ENCODE measurements around the gene KRT74. TPM values are rescaled to one million over a fixed set of nuclear protein-coding genes. Genes with fewer than 3 reads are reported as not detected.
"Not testable (repeated sequence)": the region's sequence is repeated elsewhere in the genome, so short reads cannot be mapped to it uniquely, and the experiment has no call there.

KRT74 gene
- total RNA-seq, 1 experiment from 2014 or later, result not detected

DNA sequence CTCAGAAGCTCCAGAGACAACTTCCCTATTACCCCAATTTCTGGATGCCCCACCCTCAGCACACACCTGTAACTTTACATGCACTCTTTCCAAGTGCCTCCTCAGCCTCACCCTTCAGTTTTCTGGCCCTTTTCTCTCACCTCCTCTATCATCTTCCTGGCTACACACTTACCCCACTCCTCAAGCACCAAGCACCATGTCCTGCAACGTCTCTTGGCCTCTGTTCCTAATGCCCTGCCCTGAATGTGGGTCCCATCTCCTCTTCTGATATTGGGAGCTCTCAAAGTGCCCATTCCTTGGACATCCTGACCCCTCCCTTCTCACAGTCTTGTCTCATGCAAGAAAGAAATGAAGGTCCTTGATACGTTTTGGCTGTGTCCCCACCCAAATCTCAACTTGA, 26.4 kb upstream of the KRT74 start (continued):
- TF ChIP-seq, protein P1, sequence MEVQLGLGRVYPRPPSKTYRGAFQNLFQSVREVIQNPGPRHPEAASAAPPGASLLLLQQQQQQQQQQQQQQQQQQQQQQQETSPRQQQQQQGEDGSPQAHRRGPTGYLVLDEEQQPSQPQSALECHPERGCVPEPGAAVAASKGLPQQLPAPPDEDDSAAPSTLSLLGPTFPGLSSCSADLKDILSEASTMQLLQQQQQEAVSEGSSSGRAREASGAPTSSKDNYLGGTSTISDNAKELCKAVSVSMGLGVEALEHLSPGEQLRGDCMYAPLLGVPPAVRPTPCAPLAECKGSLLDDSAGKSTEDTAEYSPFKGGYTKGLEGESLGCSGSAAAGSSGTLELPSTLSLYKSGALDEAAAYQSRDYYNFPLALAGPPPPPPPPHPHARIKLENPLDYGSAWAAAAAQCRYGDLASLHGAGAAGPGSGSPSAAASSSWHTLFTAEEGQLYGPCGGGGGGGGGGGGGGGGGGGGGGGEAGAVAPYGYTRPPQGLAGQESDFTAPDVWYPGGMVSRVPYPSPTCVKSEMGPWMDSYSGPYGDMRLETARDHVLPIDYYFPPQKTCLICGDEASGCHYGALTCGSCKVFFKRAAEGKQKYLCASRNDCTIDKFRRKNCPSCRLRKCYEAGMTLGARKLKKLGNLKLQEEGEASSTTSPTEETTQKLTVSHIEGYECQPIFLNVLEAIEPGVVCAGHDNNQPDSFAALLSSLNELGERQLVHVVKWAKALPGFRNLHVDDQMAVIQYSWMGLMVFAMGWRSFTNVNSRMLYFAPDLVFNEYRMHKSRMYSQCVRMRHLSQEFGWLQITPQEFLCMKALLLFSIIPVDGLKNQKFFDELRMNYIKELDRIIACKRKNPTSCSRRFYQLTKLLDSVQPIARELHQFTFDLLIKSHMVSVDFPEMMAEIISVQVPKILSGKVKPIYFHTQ (CRISPR knock-in tag; IDR thresholded peaks at IDR 0.05), result no peak
- TF ChIP-seq ZNF423 (CRISPR knock-in tag; IDR thresholded peaks at IDR 0.05), result no peak
- TF ChIP-seq, protein P2, sequence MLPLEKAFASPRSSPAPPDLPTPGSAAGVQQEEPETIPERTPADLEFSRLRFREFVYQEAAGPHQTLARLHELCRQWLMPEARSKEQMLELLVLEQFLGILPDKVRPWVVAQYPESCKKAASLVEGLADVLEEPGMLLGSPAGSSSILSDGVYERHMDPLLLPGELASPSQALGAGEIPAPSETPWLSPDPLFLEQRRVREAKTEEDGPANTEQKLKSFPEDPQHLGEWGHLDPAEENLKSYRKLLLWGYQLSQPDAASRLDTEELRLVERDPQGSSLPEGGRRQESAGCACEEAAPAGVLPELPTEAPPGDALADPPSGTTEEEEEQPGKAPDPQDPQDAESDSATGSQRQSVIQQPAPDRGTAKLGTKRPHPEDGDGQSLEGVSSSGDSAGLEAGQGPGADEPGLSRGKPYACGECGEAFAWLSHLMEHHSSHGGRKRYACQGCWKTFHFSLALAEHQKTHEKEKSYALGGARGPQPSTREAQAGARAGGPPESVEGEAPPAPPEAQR (CRISPR knock-in tag; IDR thresholded peaks at IDR 0.05), result no peak
- no peak for TF ChIP-seq NR1H2 (CRISPR knock-in tag; IDR thresholded peaks at IDR 0.05)
- TF ChIP-seq, protein P3, sequence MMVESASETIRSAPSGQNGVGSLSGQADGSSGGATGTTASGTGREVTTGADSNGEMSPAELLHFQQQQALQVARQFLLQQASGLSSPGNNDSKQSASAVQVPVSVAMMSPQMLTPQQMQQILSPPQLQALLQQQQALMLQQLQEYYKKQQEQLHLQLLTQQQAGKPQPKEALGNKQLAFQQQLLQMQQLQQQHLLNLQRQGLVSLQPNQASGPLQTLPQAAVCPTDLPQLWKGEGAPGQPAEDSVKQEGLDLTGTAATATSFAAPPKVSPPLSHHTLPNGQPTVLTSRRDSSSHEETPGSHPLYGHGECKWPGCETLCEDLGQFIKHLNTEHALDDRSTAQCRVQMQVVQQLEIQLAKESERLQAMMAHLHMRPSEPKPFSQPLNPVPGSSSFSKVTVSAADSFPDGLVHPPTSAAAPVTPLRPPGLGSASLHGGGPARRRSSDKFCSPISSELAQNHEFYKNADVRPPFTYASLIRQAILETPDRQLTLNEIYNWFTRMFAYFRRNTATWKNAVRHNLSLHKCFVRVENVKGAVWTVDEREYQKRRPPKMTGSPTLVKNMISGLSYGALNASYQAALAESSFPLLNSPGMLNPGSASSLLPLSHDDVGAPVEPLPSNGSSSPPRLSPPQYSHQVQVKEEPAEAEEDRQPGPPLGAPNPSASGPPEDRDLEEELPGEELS (CRISPR knock-in tag; IDR thresholded peaks at IDR 0.05), result no peak
- TF ChIP-seq, protein P4, sequence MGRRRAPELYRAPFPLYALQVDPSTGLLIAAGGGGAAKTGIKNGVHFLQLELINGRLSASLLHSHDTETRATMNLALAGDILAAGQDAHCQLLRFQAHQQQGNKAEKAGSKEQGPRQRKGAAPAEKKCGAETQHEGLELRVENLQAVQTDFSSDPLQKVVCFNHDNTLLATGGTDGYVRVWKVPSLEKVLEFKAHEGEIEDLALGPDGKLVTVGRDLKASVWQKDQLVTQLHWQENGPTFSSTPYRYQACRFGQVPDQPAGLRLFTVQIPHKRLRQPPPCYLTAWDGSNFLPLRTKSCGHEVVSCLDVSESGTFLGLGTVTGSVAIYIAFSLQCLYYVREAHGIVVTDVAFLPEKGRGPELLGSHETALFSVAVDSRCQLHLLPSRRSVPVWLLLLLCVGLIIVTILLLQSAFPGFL (CRISPR knock-in tag; IDR thresholded peaks at IDR 0.05; ENCODE audit: borderline replicate concordance), result no peak

DNA sequence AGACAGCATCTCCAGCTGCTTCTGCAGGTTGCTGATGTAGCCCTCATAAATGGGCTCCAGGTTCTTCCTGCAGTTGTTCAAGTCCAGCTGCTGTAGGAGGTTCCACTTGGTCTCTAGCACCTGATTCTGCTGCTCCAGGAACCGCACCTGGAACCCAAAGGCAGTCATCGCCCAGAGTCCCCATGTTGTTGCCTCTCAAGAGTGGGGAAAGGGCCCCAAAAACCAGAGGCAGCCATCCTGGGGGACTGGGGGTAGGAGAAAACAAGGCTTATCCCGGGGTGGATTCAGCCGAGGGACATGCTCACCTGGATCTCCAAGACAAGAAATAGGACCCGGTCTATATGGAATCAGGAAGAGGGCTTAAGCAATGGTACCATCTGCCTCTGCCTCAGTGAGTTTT, 25.3 kb upstream of the KRT74 start:
- DNase-seq (ENCODE audit: low spot score), result no peak
- ChIA-PET POLR2A (no interaction called here), CTCF (no interaction called here)
- TF ChIP-seq, protein P5, sequence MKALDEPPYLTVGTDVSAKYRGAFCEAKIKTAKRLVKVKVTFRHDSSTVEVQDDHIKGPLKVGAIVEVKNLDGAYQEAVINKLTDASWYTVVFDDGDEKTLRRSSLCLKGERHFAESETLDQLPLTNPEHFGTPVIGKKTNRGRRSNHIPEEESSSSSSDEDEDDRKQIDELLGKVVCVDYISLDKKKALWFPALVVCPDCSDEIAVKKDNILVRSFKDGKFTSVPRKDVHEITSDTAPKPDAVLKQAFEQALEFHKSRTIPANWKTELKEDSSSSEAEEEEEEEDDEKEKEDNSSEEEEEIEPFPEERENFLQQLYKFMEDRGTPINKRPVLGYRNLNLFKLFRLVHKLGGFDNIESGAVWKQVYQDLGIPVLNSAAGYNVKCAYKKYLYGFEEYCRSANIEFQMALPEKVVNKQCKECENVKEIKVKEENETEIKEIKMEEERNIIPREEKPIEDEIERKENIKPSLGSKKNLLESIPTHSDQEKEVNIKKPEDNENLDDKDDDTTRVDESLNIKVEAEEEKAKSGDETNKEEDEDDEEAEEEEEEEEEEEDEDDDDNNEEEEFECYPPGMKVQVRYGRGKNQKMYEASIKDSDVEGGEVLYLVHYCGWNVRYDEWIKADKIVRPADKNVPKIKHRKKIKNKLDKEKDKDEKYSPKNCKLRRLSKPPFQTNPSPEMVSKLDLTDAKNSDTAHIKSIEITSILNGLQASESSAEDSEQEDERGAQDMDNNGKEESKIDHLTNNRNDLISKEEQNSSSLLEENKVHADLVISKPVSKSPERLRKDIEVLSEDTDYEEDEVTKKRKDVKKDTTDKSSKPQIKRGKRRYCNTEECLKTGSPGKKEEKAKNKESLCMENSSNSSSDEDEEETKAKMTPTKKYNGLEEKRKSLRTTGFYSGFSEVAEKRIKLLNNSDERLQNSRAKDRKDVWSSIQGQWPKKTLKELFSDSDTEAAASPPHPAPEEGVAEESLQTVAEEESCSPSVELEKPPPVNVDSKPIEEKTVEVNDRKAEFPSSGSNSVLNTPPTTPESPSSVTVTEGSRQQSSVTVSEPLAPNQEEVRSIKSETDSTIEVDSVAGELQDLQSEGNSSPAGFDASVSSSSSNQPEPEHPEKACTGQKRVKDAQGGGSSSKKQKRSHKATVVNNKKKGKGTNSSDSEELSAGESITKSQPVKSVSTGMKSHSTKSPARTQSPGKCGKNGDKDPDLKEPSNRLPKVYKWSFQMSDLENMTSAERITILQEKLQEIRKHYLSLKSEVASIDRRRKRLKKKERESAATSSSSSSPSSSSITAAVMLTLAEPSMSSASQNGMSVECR (CRISPR knock-in tag; IDR thresholded peaks at IDR 0.05; ENCODE audit: borderline replicate concordance), result no peak
- TF ChIP-seq FOXP1 (CRISPR knock-in tag; IDR thresholded peaks at IDR 0.05; ENCODE audit: borderline replicate concordance), result no peak
- no peak for TF ChIP-seq ZNF138 (CRISPR knock-in tag; conservative IDR thresholded peaks at IDR 0.05)
- TF ChIP-seq NR2C2 (CRISPR knock-in tag; IDR thresholded peaks at IDR 0.05), result no peak
- Mint-ChIP-seq H3K4me3 (no peak overlapping the region), H3K9me3 (no peaks in the 10 kb centered on the region), H3K27me3 (ENCODE audit: low read depth) (peaks cover 37% of the 10 kb centered on the region), H3K36me3 (no peaks in the 10 kb centered on the region), H3K27ac (no peak overlapping the region), H3K4me1 (no peaks in the 10 kb centered on the region)
- no peak for ATAC-seq

DNA sequence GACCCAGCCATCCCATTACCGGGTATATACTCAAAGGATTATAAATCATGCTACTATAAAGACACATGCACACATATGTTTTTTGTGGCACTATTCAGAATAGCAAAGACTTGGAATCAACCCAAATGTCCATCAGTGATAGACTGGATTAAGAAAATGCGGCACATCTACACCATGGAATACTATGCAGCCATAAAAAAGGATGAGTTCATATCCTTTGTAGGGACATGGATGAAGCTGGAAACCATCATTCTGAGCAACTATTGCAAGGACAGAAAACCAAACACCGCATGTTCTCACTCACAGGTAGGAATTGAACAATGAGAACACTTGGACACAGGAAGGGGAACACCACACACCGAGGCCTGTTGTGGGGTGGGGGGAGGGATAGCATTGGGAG, 20.6 kb upstream of the KRT74 start:
- H3K27ac Mint-ChIP-seq; ATAC-seq; POLR2A ChIA-PET; H3K4me1 Mint-ChIP-seq; CTCF ChIA-PET; DNase-seq (ENCODE audit: low spot score); H3K4me3 Mint-ChIP-seq: not testable (repeated sequence)
- H3K27me3 Mint-ChIP-seq (ENCODE audit: low read depth), result peaks cover 16% of the 10 kb centered on the region
- H3K36me3 Mint-ChIP-seq, result peaks cover 16% of the 10 kb centered on the region
- H3K9me3 Mint-ChIP-seq, result peaks cover 37% of the 10 kb centered on the region
